ENCODE data around the gene HIBCH. TPM values are rescaled to one million over a fixed set of nuclear protein-coding genes. Genes with fewer than 3 reads are reported as not detected.

Gene HIBCH
- total RNA-seq, 1 experiment from 2014 or later: 26.5 TPM

GRCh38 chr2:190197143-190197720 is 122.4 kb downstream of the HIBCH start (continued):
- TF ChIP-seq MXD4 (CRISPR knock-in tag; IDR thresholded peaks at IDR 0.05; ENCODE audit: borderline replicate concordance): no peak
- TF ChIP-seq GTF2I (CRISPR knock-in tag; conservative IDR thresholded peaks at IDR 0.05): no peak
- no peak for TF ChIP-seq CREB1 (CRISPR knock-in tag; IDR thresholded peaks at IDR 0.05)
- TF ChIP-seq ATF3 (CRISPR knock-in tag; conservative IDR thresholded peaks at IDR 0.05): no peak
- TF ChIP-seq SP1 (CRISPR knock-in tag; conservative IDR thresholded peaks at IDR 0.05): no peak
- TF ChIP-seq ZNF281 (CRISPR knock-in tag; IDR thresholded peaks at IDR 0.05): no peak

- DNase-seq (ENCODE audit: low spot score): no peak
- ATAC-seq: no peak
- TF ChIP-seq ERG (CRISPR knock-in tag; IDR thresholded peaks at IDR 0.05): no peak
- no peak for TF ChIP-seq E2F5 (CRISPR knock-in tag; IDR thresholded peaks at IDR 0.05)
- no peak for TF ChIP-seq ATF1 (CRISPR knock-in tag; IDR thresholded peaks at IDR 0.05)
- no peak for TF ChIP-seq RELA (CRISPR knock-in tag; IDR thresholded peaks at IDR 0.05; ENCODE audit: borderline replicate concordance)
- TF ChIP-seq CBFB (CRISPR knock-in tag; IDR thresholded peaks at IDR 0.05; ENCODE audit: low read depth): no peak
- no peak for TF ChIP-seq PRDM15 (CRISPR knock-in tag; IDR thresholded peaks at IDR 0.05)
- TF ChIP-seq EMX1 (CRISPR knock-in tag; IDR thresholded peaks at IDR 0.05): no peak
- no peak for TF ChIP-seq NFE2L1 (CRISPR knock-in tag; IDR thresholded peaks at IDR 0.05)
- TF ChIP-seq NFATC4 (CRISPR knock-in tag; IDR thresholded peaks at IDR 0.05): no peak
- TF ChIP-seq SOX15 (CRISPR knock-in tag; IDR thresholded peaks at IDR 0.05): no peak
- Mint-ChIP-seq H3K36me3 (no peaks in the 10 kb centered on the region), H3K4me1 (no peaks in the 10 kb centered on the region), H3K27ac (no peak overlapping the region), H3K4me3 (no peak overlapping the region), H3K9me3 (no peaks in the 10 kb centered on the region), H3K27me3 (ENCODE audit: low read depth) (no peaks in the 10 kb centered on the region)
- ChIA-PET CTCF (no interaction called here), POLR2A (interaction anchor here (0.5 kb wide), 1 partner anchor 36 kb away, joined by 4 read pairs; no protein-coding TSS in a partner anchor)
Observed at GRCh38 chr2:190190507-190191162, 129.0 kb downstream of the HIBCH start.
